Neuronal stem cell (in vitro differentiated cells): Measurements from ENCODE around the gene AKAP10.

Source experiments
- DNase-seq: peaks from one replicate; pipeline ENCODE4 v3.0.0-alpha.2; 2013; ENCODE audit warnings: low spot score
- H2AFZ ChIP-seq: one replicate; pipeline ENCODE4 v1.6.1; 2013; ENCODE audit warnings: mild to moderate bottlenecking, low read length, inconsistent platforms
- H2AK5ac ChIP-seq: 2 replicates; pipeline ENCODE4 v1.6.1; 2013; ENCODE audit warnings: low read depth, mild to moderate bottlenecking, inconsistent platforms, low read length, moderate library complexity, mixed read lengths
- H2BK120ac ChIP-seq: 2 replicates; pipeline ENCODE4 v1.6.1; 2013; ENCODE audit warnings: low read depth, mild to moderate bottlenecking, inconsistent platforms, low read length, moderate library complexity, mixed read lengths
- H2BK12ac ChIP-seq: one replicate; pipeline ENCODE4 v1.6.1; 2013; ENCODE audit warnings: low read length, inconsistent platforms
- H2BK15ac ChIP-seq: 2 replicates; pipeline ENCODE4 v1.6.1; 2013; ENCODE audit warnings: mild to moderate bottlenecking, low read length, inconsistent platforms, mixed read lengths
- H2BK5ac ChIP-seq: one replicate; pipeline ENCODE4 v1.6.1; 2013; ENCODE audit warnings: inconsistent platforms, mild to moderate bottlenecking, low read length, moderate library complexity
- H3K14ac ChIP-seq: one replicate; pipeline ENCODE4 v1.6.1; 2013; ENCODE audit warnings: low read length, inconsistent platforms
- H3K18ac ChIP-seq: 2 replicates; pipeline ENCODE4 v1.6.1; 2013; ENCODE audit warnings: low read length, inconsistent platforms
- H3K23ac ChIP-seq: 2 replicates; pipeline ENCODE4 v1.6.1; 2013; ENCODE audit warnings: low read depth, mild to moderate bottlenecking, mixed read lengths, low read length, inconsistent platforms; ENCODE audit not compliant: poor library complexity
- H3K27ac ChIP-seq: replicated peaks from 3 replicates; pipeline ENCODE4 v1.5.1; 2013; ENCODE audit warnings: low read length, inconsistent platforms
- H3K27me3 ChIP-seq, 3 experiments: 2 replicates each; pipeline ENCODE4 v1.6.1; 2013; ENCODE audit warnings: low read length in 3 of 3, mild to moderate bottlenecking in 2 of 3, inconsistent platforms in 1 of 3, low read depth in 1 of 3, mixed read lengths in 1 of 3, moderate library complexity in 1 of 3; ENCODE audit not compliant: control insufficient read depth in 3 of 3, insufficient read depth in 3 of 3
- H3K36me3 ChIP-seq, 2 donors: replicated peaks in 1 of 2; 2 replicates each; pipeline ENCODE4 v1.6.1; 2013; ENCODE audit warnings: low read length in 2 of 2; ENCODE audit not compliant: control insufficient read depth in 2 of 2, insufficient read depth in 2 of 2
- H3K4ac ChIP-seq: 2 replicates; pipeline ENCODE4 v1.6.1; 2013; ENCODE audit warnings: inconsistent platforms, mild to moderate bottlenecking, low read length, moderate library complexity
- H3K4me1 ChIP-seq, 2 donors: 1 replicate in 1 of 2; 2 replicates in 1 of 2; pipeline ENCODE4 v1.6.1; 2013; ENCODE audit warnings: low read length in 2 of 2, low read depth in 1 of 2; ENCODE audit not compliant: control insufficient read depth in 2 of 2, insufficient read depth in 1 of 2
- H3K4me2 ChIP-seq: one replicate; pipeline ENCODE4 v1.6.1; 2013; ENCODE audit warnings: mild to moderate bottlenecking, low read length, inconsistent platforms; ENCODE audit not compliant: insufficient read depth, poor library complexity, severe bottlenecking
- H3K4me3 ChIP-seq, 2 donors: 2 replicates each; pipeline ENCODE4 v1.5.1; 2013; ENCODE audit warnings: low read length in 2 of 2, mild to moderate bottlenecking in 2 of 2, inconsistent platforms in 1 of 2, moderate library complexity in 1 of 2
- H3K79me1 ChIP-seq: one replicate; pipeline ENCODE4 v1.6.1; 2013; ENCODE audit warnings: low read depth, mild to moderate bottlenecking, inconsistent platforms, low read length, moderate library complexity
- H3K9ac ChIP-seq: one replicate; pipeline ENCODE4 v1.6.1; 2013; ENCODE audit warnings: mild to moderate bottlenecking, low read depth, low read length, inconsistent platforms; ENCODE audit not compliant: poor library complexity
- H3K9me3 ChIP-seq, 2 donors: replicated peaks in 1 of 2; 2 replicates each; pipeline versions ENCODE3 to v1.6.1; 2013; ENCODE audit warnings: low read length in 2 of 2, mild to moderate bottlenecking in 2 of 2, inconsistent platforms in 1 of 2, low read depth in 1 of 2, mixed read lengths in 1 of 2, moderate library complexity in 1 of 2; ENCODE audit not compliant: control insufficient read depth in 2 of 2, insufficient read depth in 1 of 2
- H4K8ac ChIP-seq: one replicate; pipeline ENCODE4 v1.6.1; 2013; ENCODE audit warnings: low read depth, mild to moderate bottlenecking, inconsistent platforms, low read length, moderate library complexity
- H4K91ac ChIP-seq: one replicate; pipeline ENCODE4 v1.6.1; 2013; ENCODE audit warnings: low read length, low read depth, mild to moderate bottlenecking, inconsistent platforms; ENCODE audit not compliant: poor library complexity
- WGBS, 2 donors: extraction: QIAGEN DNeasy Blood & Tissue Kit; methylation state at CpG; one replicate each; pipeline ENCODE4 v1.1.7; 2013; ENCODE audit warnings: missing lambda C conversion rate in 2 of 2, mixed read lengths in 1 of 2; ENCODE audit not compliant: insufficient read length in 2 of 2, insufficient replicate concordance in 1 of 2; ENCODE audit errors: extremely low coverage in 2 of 2; 5-methylcytosine and 5-hydroxymethylcytosine counted together

AKAP10 gene

DNA sequence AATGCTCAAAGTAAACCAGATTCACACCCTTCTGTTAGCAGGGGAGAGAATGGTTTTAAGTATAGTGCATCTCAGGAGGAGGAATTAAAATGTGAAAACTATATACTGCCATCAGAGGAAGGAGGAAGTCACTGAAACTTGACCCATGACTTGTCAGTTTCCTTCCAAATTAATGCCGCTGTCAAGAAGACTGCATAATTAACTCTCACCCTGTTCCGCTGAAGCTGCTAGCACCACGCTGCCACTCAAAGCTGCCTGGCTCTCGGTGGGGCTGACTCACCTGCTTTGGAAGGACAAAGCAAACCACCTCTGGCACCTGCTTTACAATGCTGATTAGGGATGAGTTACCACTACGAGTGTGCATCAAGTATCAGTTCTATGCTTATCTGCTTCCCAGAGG lies 72.1 kb downstream of the AKAP10 start:
- Histone ChIP-seq H2BK120ac (no peak overlapping the region), H2BK5ac (no peak overlapping the region), H3K4me2 (no peak overlapping the region), H3K27ac (no peak overlapping the region), H3K4me3 (no peak overlapping the region), H4K91ac (no peak overlapping the region), H3K23ac (no peak overlapping the region), H3K79me1 (peaks cover 2% of the 10 kb centered on the region), H2BK15ac (no peak overlapping the region), H3K4ac (no peak overlapping the region), H3K4me1 (no peaks in the 10 kb centered on the region), H2BK12ac (no peak overlapping the region), H4K8ac (no peak overlapping the region), H2AFZ (no peak overlapping the region), H3K9me3 (no peaks in the 10 kb centered on the region), H3K18ac (no peak overlapping the region), H3K27me3 (no peaks in the 10 kb centered on the region), H3K9ac (no peak overlapping the region), H2AK5ac (no peak overlapping the region), H3K14ac (no peak overlapping the region), H3K36me3 (peaks cover 15 to 98% of the 10 kb centered on the region in 2 donors)
- WGBS, 2 donors: no CpG with 5 or more reads among the region's 5 CpGs
- no peak for DNase-seq

DNA sequence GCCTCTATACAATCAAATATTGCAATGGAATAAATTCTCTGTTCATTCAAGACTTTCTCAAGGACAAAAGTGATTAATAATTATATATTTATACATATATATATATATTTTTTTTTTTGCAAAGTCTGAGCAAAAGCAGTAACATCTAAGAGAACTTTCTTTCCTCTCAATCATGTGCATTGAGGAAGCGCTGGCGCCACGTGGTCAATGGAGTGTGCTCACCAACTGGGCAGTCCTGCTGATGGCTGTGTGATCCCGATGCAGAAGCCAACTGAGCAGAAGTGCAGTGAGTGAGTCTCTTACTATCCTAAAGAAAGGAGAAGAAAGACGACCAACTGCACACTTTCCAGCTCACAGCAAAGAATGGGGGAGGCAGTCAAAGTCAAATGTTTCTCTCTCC lies 72.7 kb downstream of the AKAP10 start:
- Histone ChIP-seq H2AFZ (no peak overlapping the region), H3K4ac (no peak overlapping the region), H3K27ac (no peak overlapping the region), H3K18ac (no peak overlapping the region), H2BK12ac (no peak overlapping the region), H3K9me3 (no peaks in the 10 kb centered on the region), H3K27me3 (no peaks in the 10 kb centered on the region), H4K91ac (no peak overlapping the region), H2BK5ac (no peak overlapping the region), H3K4me1 (no peaks in the 10 kb centered on the region), H3K4me3 (no peak overlapping the region), H3K36me3 (peaks cover 16 to 97% of the 10 kb centered on the region in 2 donors), H3K9ac (no peak overlapping the region), H2BK120ac (no peak overlapping the region), H3K4me2 (no peak overlapping the region), H3K23ac (no peak overlapping the region), H4K8ac (no peak overlapping the region), H2BK15ac (no peak overlapping the region), H2AK5ac (no peak overlapping the region), H3K14ac (no peak overlapping the region), H3K79me1 (peaks cover 2% of the 10 kb centered on the region)
- DNase-seq: no peak
- no CpG with 5 or more reads among the region's 5 CpGs for WGBS, 2 donors

DNA sequence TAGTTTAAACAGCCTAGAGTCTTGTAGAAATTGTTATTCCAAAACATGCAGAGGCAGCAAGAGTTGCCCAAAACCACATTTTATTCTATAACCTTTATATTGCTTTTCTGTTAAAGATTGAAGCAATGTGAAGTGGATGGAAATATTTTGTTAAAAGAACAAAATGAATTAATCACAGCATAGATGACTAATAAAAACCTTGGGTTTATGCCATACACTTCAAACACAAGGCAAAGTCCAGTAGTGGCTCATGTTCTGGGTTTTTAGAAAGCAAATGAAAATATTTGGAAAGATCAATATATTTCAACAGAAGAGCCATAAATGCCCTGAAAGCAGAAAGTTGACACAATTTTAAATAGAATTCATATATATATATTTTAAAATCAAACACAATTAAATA lies 73.2 kb downstream of the AKAP10 start:
- no peak overlapping the region for H3K18ac ChIP-seq
- H3K9me3 ChIP-seq: no peaks in the 10 kb centered on the region
- no peak overlapping the region for H2AFZ ChIP-seq
- H3K27ac ChIP-seq: no peak overlapping the region
- no peak for DNase-seq
- no peak overlapping the region for H3K23ac ChIP-seq
- H2BK120ac ChIP-seq: no peak overlapping the region
- H4K91ac ChIP-seq: no peak overlapping the region
- H3K4me1 ChIP-seq: no peaks in the 10 kb centered on the region
- no peak overlapping the region for H2AK5ac ChIP-seq
- H3K4ac ChIP-seq: no peak overlapping the region
- no peak overlapping the region for H2BK15ac ChIP-seq
- H3K4me3 ChIP-seq: no peak overlapping the region
- H3K14ac ChIP-seq: no peak overlapping the region
- peaks cover 16 to 95% of the 10 kb centered on the region in 2 donors for H3K36me3 ChIP-seq
- H2BK5ac ChIP-seq: no peak overlapping the region
- no peaks in the 10 kb centered on the region for H3K27me3 ChIP-seq
- H4K8ac ChIP-seq: no peak overlapping the region
- no peak overlapping the region for H3K9ac ChIP-seq
- H2BK12ac ChIP-seq: no peak overlapping the region
- no peak overlapping the region for H3K4me2 ChIP-seq
- peaks cover 2% of the 10 kb centered on the region for H3K79me1 ChIP-seq

GRCh38 chr17:19900809-19901208 lies 76.8 kb downstream of the AKAP10 start:
- Histone ChIP-seq H3K36me3 (peaks cover 11 to 59% of the 10 kb centered on the region in 2 donors), H2AFZ (no peak overlapping the region)

More at GRCh38 chr17:19900809-19901208, 76.8 kb downstream of the AKAP10 start:
- no peak overlapping the region for H2AK5ac ChIP-seq
- no peak overlapping the region for H2BK120ac ChIP-seq
- no peaks in the 10 kb centered on the region for H3K9me3 ChIP-seq
- H2BK15ac ChIP-seq: no peak overlapping the region
- no peak overlapping the region for H3K9ac ChIP-seq
- H3K4me1 ChIP-seq: peaks cover 0 to 4% of the 10 kb centered on the region in 2 donors
- H2BK5ac ChIP-seq: no peak overlapping the region
- no peak overlapping the region for H3K4me3 ChIP-seq
- peaks cover 2% of the 10 kb centered on the region for H3K79me1 ChIP-seq
- no peak overlapping the region for H3K4me2 ChIP-seq
- H4K91ac ChIP-seq: no peak overlapping the region
- H4K8ac ChIP-seq: no peak overlapping the region
- H3K18ac ChIP-seq: no peak overlapping the region
- no peak overlapping the region for H2BK12ac ChIP-seq
- H3K27me3 ChIP-seq: no peaks in the 10 kb centered on the region
- H3K14ac ChIP-seq: no peak overlapping the region
- no peak overlapping the region for H3K27ac ChIP-seq
- DNase-seq: no peak
- WGBS, 2 donors: no CpG with 5 or more reads among the region's 2 CpGs
- no peak overlapping the region for H3K23ac ChIP-seq
- no peak overlapping the region for H3K4ac ChIP-seq
